ENCODE results near the gene ENOX2.

- TF ChIP-seq CTCF (IDR thresholded peaks at IDR 0.05; ENCODE audit: borderline replicate concordance, extremely low read depth, low read length, poor library complexity, severe bottlenecking) (no peak), EZH2 (IDR thresholded peaks at IDR 0.05; ENCODE audit: borderline replicate concordance, low read depth, low read length, severe bottlenecking) (no peak)
Observed at GRCh38 chrX:130778773-130779172, 124.2 kb downstream of the ENOX2 start.

Data from DND-41 (cell line).